22Rv1 (cell line): ENCODE data around the gene HIRA.
"Not testable (repeated sequence)": the region's sequence is repeated elsewhere in the genome, so short reads cannot be mapped to it uniquely, and the experiment has no call there.

ENCODE experiments used
- H3K27ac ChIP-seq: fragments of 450-650 bp; 2 replicates; pipeline ENCODE4 v1.5.1; 2017
- ZFX ChIP-seq: fragments of 450-650 bp; IDR thresholded peaks from 2 replicates; pipeline ENCODE4 v1.6.1; 2017; ENCODE audit warnings: antibody characterized with exemption, borderline replicate concordance
- TF ChIP-seq, protein P1 (sequence below): fragments of 450-650 bp; IDR thresholded peaks from 2 replicates; pipeline ENCODE4 v1.5.1; 2017; ENCODE audit warnings: mild to moderate bottlenecking

Gene HIRA

DNA sequence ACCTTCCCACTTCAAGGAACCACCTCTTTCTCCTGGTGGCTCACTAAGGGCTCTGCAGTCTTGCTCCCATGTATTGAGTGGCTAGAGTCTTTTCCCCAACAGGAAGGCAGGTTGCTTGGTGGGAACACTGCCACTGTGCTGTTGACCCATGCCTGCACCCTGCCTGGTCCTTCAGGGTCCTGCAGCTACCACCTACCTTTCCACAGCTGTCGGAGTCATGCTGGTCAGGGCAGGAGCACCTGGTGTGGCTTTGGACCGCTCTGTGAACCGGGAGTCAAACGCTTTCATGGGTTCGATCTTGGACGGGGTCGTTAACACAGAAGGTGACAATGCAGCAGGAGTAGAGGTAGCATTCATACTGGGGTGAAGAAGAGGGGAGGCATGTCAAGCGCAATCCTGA lies 56.1 kb downstream of the HIRA start:
- TF ChIP-seq, protein P1, sequence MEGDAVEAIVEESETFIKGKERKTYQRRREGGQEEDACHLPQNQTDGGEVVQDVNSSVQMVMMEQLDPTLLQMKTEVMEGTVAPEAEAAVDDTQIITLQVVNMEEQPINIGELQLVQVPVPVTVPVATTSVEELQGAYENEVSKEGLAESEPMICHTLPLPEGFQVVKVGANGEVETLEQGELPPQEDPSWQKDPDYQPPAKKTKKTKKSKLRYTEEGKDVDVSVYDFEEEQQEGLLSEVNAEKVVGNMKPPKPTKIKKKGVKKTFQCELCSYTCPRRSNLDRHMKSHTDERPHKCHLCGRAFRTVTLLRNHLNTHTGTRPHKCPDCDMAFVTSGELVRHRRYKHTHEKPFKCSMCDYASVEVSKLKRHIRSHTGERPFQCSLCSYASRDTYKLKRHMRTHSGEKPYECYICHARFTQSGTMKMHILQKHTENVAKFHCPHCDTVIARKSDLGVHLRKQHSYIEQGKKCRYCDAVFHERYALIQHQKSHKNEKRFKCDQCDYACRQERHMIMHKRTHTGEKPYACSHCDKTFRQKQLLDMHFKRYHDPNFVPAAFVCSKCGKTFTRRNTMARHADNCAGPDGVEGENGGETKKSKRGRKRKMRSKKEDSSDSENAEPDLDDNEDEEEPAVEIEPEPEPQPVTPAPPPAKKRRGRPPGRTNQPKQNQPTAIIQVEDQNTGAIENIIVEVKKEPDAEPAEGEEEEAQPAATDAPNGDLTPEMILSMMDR: no peak
- no peak for TF ChIP-seq ZFX
- no peak overlapping the region for H3K27ac ChIP-seq

DNA sequence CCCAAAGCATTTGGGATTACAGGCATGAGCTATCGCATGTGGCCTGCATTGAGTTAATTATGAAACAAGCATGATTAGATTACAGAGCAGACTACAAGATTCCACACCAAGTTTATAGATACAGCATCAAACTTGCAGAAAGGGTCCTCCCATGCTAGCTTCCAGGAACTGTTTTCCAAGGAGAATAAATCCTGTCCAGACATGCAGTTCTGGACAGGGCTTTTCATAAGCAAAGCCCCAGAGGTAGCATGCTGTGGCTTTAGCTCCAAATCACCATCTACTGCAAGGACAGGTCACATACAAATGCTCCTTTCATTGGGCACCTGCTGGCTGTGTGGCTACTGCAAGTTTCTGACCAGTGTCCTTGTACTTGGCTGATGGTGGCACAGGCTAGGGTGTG lies 57.1 kb downstream of the HIRA start:
- TF ChIP-seq, protein P1: no peak
- TF ChIP-seq ZFX: no peak
- no peak overlapping the region for H3K27ac ChIP-seq

GRCh38 chr22:19373450-19373849 lies 58.1 kb downstream of the HIRA start:
- no peak overlapping the region for H3K27ac ChIP-seq
- TF ChIP-seq, protein P1: no peak
- no peak for TF ChIP-seq ZFX

GRCh38 chr22:19371893-19372292 lies 59.6 kb downstream of the HIRA start:
- TF ChIP-seq, protein P1: no peak
- TF ChIP-seq ZFX: no peak
- no peak overlapping the region for H3K27ac ChIP-seq

DNA sequence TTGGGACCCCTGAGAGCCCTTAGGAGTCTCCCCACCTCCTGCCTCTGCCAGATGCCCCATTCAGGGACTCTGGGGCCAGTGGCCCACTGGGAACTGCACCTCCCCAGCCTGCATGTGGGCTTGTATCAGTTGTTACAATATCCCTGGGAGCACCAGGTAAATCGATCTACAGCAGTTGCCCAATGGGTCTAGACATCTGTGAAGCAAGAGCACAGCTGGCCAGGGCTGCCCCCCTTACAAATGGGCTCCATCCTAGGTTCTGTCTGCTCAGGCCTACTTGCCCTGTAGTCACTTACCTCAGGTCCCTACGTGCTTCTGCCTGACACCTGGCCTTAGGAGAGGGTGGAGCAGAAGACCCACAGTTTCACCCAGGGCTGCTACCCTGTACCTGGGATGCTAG lies 62.7 kb downstream of the HIRA start:
- no peak for TF ChIP-seq ZFX
- TF ChIP-seq, protein P1: no peak
- no peak overlapping the region for H3K27ac ChIP-seq

DNA sequence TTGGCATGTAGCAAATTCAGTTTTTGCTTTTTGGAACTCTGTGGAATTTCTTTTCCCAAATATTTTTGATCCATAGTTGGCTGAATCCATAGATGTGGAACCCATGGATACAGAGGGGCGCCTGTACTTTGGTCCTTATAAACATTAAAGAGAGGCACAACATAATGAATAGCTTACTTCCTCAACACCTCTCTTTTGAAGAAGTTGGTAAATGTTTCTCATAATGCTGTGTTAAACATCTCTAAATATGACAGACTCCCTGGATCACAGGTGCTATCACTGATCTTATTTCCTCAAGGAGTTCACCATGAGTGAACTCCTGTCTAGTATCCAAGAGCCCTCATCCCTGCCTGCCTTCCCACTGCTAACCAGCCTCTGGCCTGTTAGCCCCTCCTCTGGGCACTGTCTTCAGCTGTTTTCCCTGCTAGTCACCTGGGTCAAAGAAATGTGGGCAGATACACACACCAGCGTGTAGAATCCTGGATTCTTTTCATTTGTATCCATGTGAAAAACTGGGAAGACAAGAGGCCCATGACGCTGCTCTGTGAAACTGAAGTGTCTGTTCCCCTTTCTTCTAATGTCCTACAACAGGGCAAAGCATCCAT lies 63.7 kb downstream of the HIRA start:
- TF ChIP-seq, protein P1: no peak
- no peak for TF ChIP-seq ZFX
- H3K27ac ChIP-seq: no peak overlapping the region

DNA sequence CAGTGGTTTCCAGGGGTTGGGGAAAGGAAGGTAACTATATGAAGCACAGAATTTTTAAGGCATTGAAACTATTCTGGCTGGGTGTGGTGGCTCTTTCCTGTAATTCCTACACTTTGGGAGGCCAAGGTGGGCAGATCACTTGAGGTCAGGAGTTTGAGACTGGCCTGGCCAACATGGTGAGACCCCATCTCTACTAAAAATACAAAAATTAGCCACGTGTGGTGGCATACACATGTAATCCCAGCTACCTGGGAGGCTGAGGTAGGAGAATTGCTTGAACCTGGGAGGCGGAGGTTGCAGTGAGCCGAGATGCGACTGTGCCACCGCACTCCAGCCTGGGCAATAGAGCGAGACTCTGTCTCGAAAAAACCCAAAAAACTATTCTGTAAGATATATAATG lies 68.0 kb downstream of the HIRA start:
- H3K27ac ChIP-seq: not testable (repeated sequence)

GRCh38 chr22:19361501-19362103 lies 69.9 kb downstream of the HIRA start:
- no peak overlapping the region for H3K27ac ChIP-seq
- TF ChIP-seq, protein P1: no peak
- TF ChIP-seq ZFX: no peak
